ENCODE data around the gene LSM8. TPM values are rescaled to one million over a fixed set of nuclear protein-coding genes. Genes with fewer than 3 reads are reported as not detected.

LSM8 gene
- total RNA-seq = 59.3 TPM

DNA sequence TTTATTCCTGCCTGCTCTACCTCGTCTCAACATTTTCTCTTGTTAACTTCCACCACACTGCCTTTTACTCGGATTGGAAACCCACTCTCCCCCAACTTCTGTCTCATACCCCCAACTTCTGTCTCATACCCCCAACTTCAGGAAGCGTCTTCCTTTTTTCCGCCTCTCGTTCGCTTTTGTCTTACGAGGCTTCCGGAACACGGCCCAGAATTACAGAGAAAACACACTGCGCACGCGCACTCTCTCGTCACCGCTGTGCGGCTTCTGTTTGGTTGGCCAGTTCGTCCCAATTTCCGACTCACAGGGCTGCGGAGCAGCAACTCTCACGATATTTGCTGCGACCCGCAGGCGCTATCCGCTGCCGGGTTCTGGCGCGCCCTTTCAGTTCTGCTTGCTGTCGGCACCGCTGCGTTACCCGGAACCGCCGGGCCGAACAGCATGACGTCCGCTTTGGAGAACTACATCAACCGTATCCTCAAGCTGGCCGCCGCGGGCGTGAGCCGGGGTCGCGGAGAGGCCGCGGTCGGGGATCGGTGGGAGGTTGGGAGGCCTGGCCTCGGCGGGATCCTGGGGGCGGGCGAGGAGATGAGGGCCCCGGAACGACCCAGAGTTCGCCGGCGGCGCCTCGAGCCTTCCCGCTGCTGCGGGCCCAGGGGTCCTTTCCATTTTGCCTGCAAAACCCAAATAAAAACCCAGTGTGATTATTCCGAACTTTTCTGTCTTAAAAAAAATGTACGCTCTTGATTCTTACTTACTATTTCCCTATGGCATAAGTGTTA is at the start of gene LSM8:
LSM8 (plus strand) TSS at position 379 of the 779 bp plus-strand sequence; CDS start at position 439, 60 bp downstream.

DNA sequence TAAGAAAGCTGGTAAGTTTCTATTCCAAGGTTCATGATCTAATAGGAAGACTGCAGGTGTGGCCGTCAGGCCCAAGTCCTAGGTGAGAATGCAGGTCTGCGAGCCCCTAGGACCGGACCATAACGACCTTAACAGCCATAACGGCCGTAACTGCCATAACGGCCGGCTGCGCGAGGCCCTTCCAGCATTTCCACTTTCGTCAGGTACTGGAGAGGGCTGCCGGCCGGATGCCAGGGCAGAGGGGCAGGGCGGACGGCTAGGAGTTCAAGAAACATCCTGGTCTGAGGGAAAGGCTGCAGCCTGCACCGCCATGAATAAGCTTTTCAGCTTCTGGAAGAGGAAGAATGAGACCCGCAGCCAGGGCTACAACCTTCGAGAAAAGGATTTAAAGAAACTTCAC is 40.6 kb downstream of the LSM8 start, which contains the start of gene ANKRD7:
ANKRD7 (plus strand) TSS at position 184 of the 400 bp plus-strand sequence; CDS start at position 311, 127 bp downstream.

Other genes with a start within 250 kb of the LSM8 start
- 4.4 TPM for gene ANKRD7, start 40.5 kb downstream of the LSM8 start, total RNA-seq